ENCODE data around the gene POU6F2.

Gene POU6F2

DNA sequence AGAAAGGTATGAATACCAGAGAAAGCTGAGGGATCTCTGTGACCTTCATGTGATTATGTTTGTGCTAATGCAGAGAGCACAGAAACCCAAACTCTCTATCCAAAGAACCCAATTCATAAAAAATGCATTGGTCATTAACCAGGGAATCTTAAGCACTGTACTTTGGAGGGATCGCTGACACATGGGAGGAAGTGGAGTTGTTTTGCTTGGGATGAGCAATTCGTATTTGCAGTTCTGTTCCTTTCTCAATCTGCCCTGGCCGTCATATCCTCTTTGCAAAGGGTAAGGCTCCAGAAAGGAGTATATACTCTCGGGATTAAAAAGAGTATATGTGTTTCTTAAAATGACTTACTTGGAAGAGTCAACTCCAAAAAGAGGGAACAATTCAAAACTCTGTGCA, 221.3 kb downstream of the POU6F2 start:
- H3K27me3 Mint-ChIP-seq = no peaks in the 10 kb centered on the region
- H3K4me1 Mint-ChIP-seq (ENCODE audit: low read depth in 2 of 2) = no peaks in the 10 kb centered on the region
- DNase-seq (no peak), ATAC-seq (replicated peaks) (no peak)
- no peak overlapping the region for H3K27ac Mint-ChIP-seq
- H3K9me3 Mint-ChIP-seq = no peaks in the 10 kb centered on the region
- no peaks in the 10 kb centered on the region for H3K36me3 Mint-ChIP-seq (ENCODE audit: insufficient read depth)
- no peak overlapping the region for H3K4me3 Mint-ChIP-seq

DNA sequence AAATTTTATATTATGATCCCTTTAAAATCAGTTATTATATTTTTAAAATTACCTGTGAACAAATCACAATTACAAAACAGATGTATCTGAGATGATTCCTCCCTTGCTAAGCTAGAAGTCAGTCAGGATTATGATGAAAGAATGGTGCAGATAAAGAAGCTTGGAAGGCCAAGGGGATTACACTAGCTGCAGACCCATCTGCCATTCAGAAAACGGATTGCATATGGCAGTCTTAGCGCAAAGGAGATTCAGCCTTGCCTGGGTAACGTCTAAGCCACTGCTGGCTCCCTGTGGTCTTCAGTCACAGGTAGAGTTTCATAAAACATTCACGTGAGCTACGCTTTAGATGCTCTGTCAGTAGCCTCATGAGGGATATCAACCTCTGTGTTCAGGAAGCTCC, 222.2 kb downstream of the POU6F2 start:
- no peak for ATAC-seq (replicated peaks)
- Mint-ChIP-seq H3K4me3 (no peak overlapping the region), H3K27ac (no peak overlapping the region), H3K9me3 (no peaks in the 10 kb centered on the region), H3K27me3 (no peaks in the 10 kb centered on the region), H3K4me1 (ENCODE audit: low read depth in 2 of 2) (no peaks in the 10 kb centered on the region), H3K36me3 (ENCODE audit: insufficient read depth) (no peaks in the 10 kb centered on the region)
- DNase-seq = no peak

DNA sequence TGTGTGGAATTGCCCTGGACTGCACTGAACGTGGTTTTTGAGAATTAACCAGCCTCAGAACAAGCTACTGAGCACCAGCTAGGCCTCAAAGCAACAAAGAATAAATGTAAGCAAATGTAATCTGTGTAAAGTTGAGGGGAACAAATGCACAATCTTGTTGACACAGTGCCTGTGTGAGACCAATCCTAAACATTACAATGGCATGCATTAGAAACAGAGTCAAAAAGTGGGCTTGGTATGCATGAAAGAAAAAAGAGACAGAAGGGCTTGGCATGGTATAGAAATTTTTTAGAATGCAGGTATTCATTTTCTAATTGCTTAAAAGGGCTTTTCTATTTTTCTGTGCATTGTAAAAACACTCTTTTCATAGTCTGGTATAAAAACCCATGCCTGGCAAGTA, 224.3 kb downstream of the POU6F2 start:
- H3K27ac Mint-ChIP-seq = no peak overlapping the region
- H3K27me3 Mint-ChIP-seq = no peaks in the 10 kb centered on the region
- no peak for DNase-seq
- H3K4me1 Mint-ChIP-seq (ENCODE audit: low read depth in 2 of 2) = no peaks in the 10 kb centered on the region
- H3K9me3 Mint-ChIP-seq = no peaks in the 10 kb centered on the region
- no peak for ATAC-seq (replicated peaks)
- no peak overlapping the region for H3K4me3 Mint-ChIP-seq
- no peaks in the 10 kb centered on the region for H3K36me3 Mint-ChIP-seq (ENCODE audit: insufficient read depth)

DNA sequence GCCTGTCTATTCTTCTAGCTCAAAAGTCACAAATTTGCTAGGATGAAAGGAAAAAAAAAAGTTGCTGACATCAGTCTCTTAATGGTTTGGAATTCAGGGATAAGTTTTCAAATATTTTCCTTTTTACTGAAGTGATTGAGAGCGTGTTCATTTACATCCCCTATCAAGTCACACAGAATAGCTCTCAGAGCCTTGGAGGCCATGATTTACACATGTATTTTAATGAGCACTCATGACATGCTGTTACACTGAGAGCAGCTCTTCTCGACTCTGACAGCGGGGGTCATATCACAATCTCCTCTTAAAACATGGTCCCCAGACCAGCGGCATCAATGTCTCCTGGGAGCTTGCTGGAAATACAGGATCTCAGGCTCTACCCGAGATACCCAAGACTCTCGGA, 232.7 kb downstream of the POU6F2 start:
- Mint-ChIP-seq H3K27ac (no peak overlapping the region), H3K9me3 (peaks cover 0 to 4% of the 10 kb centered on the region in 2 donors), H3K36me3 (ENCODE audit: insufficient read depth) (no peaks in the 10 kb centered on the region), H3K27me3 (peaks cover 0 to 17% of the 10 kb centered on the region in 2 donors), H3K4me1 (ENCODE audit: low read depth in 2 of 2) (no peaks in the 10 kb centered on the region), H3K4me3 (no peak overlapping the region)
- ATAC-seq (replicated peaks) (no peak), DNase-seq (no peak)

DNA sequence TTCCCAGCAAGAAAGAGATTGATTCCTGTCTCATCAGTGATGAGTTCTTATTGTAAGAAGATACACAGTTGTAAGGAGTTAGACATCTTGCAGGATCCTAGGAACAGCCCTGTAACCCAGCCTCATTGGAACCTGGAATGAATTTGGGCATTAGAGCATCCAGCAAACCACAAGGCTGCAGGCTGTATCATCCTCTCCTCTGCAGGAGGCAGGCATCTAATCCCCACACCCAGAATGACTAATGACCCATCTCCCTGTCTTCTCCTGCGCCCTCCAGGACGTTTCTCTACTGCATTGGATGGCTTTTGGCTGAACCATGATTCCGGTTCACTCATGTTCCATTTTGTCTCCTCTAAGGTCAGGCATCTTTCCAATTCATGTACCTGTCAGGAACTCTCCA, 233.9 kb downstream of the POU6F2 start:
- ATAC-seq (replicated peaks) = no peak
- Mint-ChIP-seq H3K4me3 (no peak overlapping the region), H3K27me3 (peaks cover 8 to 17% of the 10 kb centered on the region in 2 donors), H3K4me1 (ENCODE audit: low read depth in 2 of 2) (no peaks in the 10 kb centered on the region), H3K27ac (no peak overlapping the region), H3K9me3 (peaks cover 0 to 4% of the 10 kb centered on the region in 2 donors), H3K36me3 (ENCODE audit: insufficient read depth) (no peaks in the 10 kb centered on the region)
- no peak for DNase-seq

DNA sequence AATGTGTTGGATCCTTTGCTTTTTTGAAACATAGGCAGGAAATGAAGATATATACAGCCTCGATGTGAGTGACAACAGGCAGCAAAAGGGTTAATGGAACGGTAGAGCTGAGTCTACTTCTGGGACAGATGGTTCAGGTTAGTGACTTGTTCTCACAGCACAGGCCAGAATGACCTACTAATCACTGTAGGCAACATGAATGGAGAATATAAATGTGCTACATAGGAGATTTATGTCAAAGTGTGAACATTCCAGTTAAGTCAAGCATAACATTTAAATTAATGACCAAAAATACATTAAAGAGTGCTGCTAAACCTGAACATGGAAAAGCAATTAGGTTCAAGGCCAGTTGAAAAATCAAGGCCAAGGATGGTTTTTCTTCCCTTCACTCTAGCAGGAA, 235.2 kb downstream of the POU6F2 start:
- Mint-ChIP-seq H3K4me3 (no peak overlapping the region), H3K9me3 (peaks cover 0 to 4% of the 10 kb centered on the region in 2 donors), H3K4me1 (ENCODE audit: low read depth in 2 of 2) (no peaks in the 10 kb centered on the region), H3K27ac (no peak overlapping the region), H3K27me3 (peaks cover 8 to 17% of the 10 kb centered on the region in 2 donors), H3K36me3 (ENCODE audit: insufficient read depth) (no peaks in the 10 kb centered on the region)
- no peak for DNase-seq
- no peak for ATAC-seq (replicated peaks)

DNA sequence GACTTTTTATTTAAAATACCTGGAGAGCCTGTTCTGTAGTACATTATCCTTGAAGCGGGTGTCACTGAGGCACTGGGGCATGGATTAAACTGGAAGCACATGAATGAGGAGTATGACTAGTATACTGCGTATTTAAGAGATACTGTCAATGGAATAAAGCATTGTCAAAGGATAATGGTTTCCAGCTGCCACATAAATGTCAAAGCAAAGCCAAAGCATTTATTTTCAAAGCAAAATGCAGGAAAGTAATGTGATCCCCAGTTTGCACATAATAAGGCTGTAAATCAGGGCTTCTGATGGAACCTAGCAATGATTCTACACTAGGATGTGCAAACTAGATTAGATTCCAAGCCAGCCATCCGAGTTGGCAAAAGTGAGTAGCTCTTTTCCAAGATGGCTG, 240.1 kb downstream of the POU6F2 start:
- no peak for DNase-seq
- Mint-ChIP-seq H3K27me3 (peaks cover 8 to 11% of the 10 kb centered on the region in 2 donors), H3K36me3 (ENCODE audit: insufficient read depth) (no peaks in the 10 kb centered on the region), H3K4me3 (no peak overlapping the region), H3K27ac (no peak overlapping the region), H3K9me3 (peaks cover 0 to 7% of the 10 kb centered on the region in 2 donors), H3K4me1 (ENCODE audit: low read depth in 2 of 2) (no peaks in the 10 kb centered on the region)
- ATAC-seq (replicated peaks) = no peak

DNA sequence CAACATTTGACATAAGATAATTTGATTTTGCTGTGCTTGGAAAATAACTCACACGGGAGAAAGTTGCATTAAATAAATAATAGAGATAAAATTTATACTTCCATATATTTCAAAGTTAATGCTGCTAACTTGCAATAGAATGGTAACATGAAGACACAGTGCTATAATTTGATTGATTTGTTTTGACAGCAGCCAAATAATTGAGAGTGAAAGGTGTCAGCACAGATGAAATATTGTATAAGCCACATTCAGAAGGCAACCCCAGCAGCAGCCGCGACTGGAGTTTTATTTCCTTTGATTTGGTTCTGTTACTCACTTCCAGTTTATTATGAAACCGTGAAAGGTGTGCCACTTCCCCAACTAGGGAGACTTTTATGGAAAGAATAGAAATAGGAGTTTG, 242.2 kb downstream of the POU6F2 start:
- Mint-ChIP-seq H3K27ac (no peak overlapping the region), H3K4me1 (ENCODE audit: low read depth in 2 of 2) (no peaks in the 10 kb centered on the region), H3K27me3 (peaks cover 0 to 8% of the 10 kb centered on the region in 2 donors), H3K36me3 (ENCODE audit: insufficient read depth) (no peaks in the 10 kb centered on the region), H3K9me3 (peaks cover 0 to 3% of the 10 kb centered on the region in 2 donors), H3K4me3 (no peak overlapping the region)
- DNase-seq = no peak
- no peak for ATAC-seq (replicated peaks)

DNA sequence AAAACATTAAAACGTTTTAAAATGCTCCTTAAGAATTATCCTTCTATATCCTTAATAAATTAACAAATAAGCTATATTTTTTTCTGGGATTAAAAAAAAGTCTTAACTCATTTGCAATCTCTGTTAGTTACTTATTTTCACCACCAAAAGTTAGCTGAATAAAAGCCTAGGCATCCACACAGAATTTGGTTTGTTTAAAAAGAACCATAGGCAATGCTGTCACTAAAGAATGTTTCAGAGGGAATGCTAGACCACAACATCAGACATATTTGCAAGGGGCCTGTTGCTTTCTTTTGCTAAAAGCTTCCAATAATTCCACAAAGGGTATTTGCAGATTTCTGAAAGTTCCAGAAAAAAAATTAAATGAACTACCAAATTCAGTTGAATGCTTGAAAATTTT, 244.2 kb downstream of the POU6F2 start:
- no peak for DNase-seq

DNA sequence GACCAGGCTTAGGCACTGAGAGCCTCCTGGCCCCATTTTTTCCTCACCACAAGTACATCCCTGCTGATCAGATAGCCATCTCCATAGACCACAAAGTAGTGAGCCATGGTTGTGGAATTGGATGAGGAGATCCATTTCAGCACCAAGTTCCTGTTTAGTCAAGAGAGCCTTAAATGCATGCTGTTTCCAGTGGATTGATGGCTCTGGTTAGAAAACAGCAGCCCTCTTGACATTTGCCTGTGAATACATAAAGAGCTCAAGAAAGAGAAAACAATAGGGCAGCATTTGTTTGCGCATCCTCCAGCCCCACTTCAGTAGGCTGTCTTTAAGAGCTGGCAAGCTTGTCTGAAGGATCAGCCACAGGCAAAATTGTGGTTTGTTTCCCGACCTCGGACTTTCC, 251.2 kb downstream of the POU6F2 start:
- Mint-ChIP-seq H3K27ac (no peak overlapping the region), H3K4me3 (no peak overlapping the region), H3K36me3 (ENCODE audit: insufficient read depth) (no peaks in the 10 kb centered on the region), H3K4me1 (ENCODE audit: low read depth in 2 of 2) (no peaks in the 10 kb centered on the region), H3K9me3 (no peaks in the 10 kb centered on the region), H3K27me3 (peaks cover 6 to 8% of the 10 kb centered on the region in 2 donors)
- ATAC-seq (replicated peaks) = no peak
- no peak for DNase-seq

More for the DNA sequence above, 244.2 kb downstream of the POU6F2 start:
- H3K27ac Mint-ChIP-seq = no peak overlapping the region
- ATAC-seq (replicated peaks) = no peak
- H3K4me1 Mint-ChIP-seq (ENCODE audit: low read depth in 2 of 2) = no peaks in the 10 kb centered on the region
- H3K27me3 Mint-ChIP-seq = no peaks in the 10 kb centered on the region
- H3K9me3 Mint-ChIP-seq = peaks cover 0 to 3% of the 10 kb centered on the region in 2 donors
- no peak overlapping the region for H3K4me3 Mint-ChIP-seq
- no peaks in the 10 kb centered on the region for H3K36me3 Mint-ChIP-seq (ENCODE audit: insufficient read depth)

DNA sequence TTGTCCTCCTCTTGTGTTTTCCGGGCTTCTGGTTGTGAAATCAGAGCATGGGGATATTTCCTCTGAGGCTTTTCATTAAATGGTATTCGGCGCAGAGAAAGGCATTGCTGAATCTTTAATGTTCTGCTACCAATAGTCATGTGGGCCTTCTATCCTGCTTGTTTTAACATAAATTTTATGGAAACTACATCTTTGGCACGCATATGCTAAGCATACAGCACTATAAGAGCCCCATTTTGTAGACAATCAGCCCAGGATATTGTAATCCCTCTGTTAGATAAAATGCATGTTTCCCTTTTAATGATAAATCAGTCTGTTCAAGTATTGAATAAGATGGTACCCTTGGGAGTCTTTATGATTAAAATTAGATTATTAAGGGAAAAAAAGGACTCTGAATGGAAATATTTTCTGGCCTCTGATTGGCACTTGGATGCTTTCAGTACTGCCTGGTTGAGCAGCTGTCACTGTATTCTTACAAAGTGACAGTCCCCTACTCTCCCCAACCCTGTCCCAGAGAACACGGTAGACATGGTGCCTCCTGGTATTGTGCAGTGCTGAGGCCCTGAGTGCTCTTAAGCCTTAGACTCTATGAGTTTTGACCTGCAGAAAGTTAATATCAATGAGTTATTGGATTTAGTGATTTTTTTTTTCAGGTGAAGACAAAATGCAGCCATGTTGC, 256.3 kb downstream of the POU6F2 start:
- H3K36me3 Mint-ChIP-seq (ENCODE audit: insufficient read depth) = no peaks in the 10 kb centered on the region
- ATAC-seq (replicated peaks) = no peak

DNA sequence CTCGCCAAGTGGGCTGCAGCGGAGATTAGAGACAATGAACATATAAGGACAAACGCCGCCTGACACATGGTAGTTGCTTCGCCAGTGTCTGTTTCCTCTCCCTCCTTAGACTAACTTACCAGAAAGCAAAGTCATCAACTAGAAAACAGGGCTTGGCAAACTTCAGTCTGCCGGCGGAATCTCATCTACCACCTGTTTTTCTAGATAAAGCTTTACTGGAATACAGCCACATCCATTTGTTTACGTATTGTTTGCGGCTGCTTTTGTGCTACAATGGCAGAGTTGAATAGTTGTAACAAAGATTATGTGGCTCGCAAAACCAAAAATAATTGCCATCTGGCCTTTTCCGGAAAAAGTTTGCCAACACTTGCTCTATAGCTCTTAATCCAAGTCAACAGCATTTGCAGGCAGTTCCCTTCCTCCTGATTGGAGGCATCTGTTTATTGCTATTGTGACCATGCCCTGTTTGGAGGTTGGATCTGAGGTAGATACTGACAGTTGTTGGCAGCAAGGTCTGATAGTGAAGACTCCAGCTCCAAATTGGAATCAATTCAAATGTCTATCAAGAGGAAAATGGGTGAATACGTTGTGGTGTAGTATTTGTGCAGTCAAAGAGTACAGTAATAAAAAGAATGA, 260.6 kb downstream of the POU6F2 start:
- H3K27me3 Mint-ChIP-seq = peaks cover 0 to 10% of the 10 kb centered on the region in 2 donors
- ATAC-seq (replicated peaks) (no peak), DNase-seq (no peak)
- H3K27ac Mint-ChIP-seq = no peak overlapping the region
- H3K4me3 Mint-ChIP-seq = no peak overlapping the region
- peaks cover 0 to 5% of the 10 kb centered on the region in 2 donors for H3K9me3 Mint-ChIP-seq
- no peaks in the 10 kb centered on the region for H3K4me1 Mint-ChIP-seq (ENCODE audit: low read depth in 2 of 2)
- no peaks in the 10 kb centered on the region for H3K36me3 Mint-ChIP-seq (ENCODE audit: insufficient read depth)

More for the DNA sequence above, 256.3 kb downstream of the POU6F2 start:
- no peak overlapping the region for H3K27ac Mint-ChIP-seq
- no peak overlapping the region for H3K4me3 Mint-ChIP-seq
- no peaks in the 10 kb centered on the region for H3K4me1 Mint-ChIP-seq (ENCODE audit: low read depth in 2 of 2)
- H3K9me3 Mint-ChIP-seq = peaks cover 0 to 5% of the 10 kb centered on the region in 2 donors
- no peak for DNase-seq
- H3K27me3 Mint-ChIP-seq = peaks cover 6 to 16% of the 10 kb centered on the region in 2 donors

DNA sequence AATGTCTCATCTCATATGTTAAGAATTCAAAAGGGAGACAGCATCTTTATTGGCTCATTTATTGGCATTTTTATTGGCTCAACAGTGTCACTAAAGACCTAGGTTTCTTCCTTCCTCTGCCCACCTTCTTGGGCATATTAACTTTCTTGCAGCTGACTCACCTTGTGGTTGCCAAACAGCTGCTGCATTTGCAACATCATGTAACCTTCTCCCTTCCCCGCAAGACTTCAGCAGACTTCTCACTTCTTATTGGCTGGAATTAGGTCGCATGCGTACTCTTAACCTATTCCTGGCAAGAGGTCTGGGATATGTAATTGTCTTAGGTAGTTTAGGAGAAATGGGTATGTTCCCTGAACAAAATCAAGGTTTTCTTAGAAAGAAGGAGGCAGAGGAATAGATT, 263.2 kb downstream of the POU6F2 start:
- no peak overlapping the region for H3K27ac Mint-ChIP-seq
- no peak overlapping the region for H3K4me3 Mint-ChIP-seq
- ATAC-seq (replicated peaks) (no peak), DNase-seq (no peak)
- H3K4me1 Mint-ChIP-seq (ENCODE audit: low read depth in 2 of 2) = no peaks in the 10 kb centered on the region
- no peaks in the 10 kb centered on the region for H3K9me3 Mint-ChIP-seq
- H3K27me3 Mint-ChIP-seq = peaks cover 0 to 2% of the 10 kb centered on the region in 2 donors
- H3K36me3 Mint-ChIP-seq (ENCODE audit: insufficient read depth) = no peaks in the 10 kb centered on the region

DNA sequence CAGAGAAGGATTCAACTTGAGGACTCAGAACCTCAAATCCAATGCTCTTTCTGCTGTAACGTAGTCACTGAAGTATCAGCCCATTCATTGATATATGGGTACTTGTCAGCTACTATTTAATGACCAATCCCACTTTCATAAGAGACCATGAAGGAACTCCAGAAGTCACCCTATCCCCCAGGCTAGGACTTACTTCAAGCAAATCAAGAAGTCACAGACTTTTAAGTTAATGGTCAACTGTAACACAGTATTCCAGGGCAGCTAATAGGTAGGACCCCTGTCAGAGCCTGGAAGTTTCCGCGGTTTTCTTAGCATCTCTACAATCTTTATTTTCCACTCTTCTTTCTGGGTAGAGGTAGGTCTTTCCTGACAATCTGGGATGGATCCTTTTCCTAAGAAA, 269.9 kb downstream of the POU6F2 start:
- ATAC-seq (replicated peaks) = no peak
- Mint-ChIP-seq H3K36me3 (ENCODE audit: insufficient read depth) (no peaks in the 10 kb centered on the region), H3K27ac (no peak overlapping the region), H3K9me3 (no peaks in the 10 kb centered on the region), H3K4me1 (ENCODE audit: low read depth in 2 of 2) (no peaks in the 10 kb centered on the region), H3K27me3 (peaks cover 18 to 36% of the 10 kb centered on the region in 2 donors), H3K4me3 (no peak overlapping the region)
- DNase-seq = no peak
